ENCODE measurements around the gene ZFAND3. TPM values are rescaled to one million over a fixed set of nuclear protein-coding genes. Genes with fewer than 3 reads are reported as not detected.

Gene ZFAND3
- total RNA-seq, 2 experiments from 2014 or later, result 8.3 to 33.8 TPM

DNA sequence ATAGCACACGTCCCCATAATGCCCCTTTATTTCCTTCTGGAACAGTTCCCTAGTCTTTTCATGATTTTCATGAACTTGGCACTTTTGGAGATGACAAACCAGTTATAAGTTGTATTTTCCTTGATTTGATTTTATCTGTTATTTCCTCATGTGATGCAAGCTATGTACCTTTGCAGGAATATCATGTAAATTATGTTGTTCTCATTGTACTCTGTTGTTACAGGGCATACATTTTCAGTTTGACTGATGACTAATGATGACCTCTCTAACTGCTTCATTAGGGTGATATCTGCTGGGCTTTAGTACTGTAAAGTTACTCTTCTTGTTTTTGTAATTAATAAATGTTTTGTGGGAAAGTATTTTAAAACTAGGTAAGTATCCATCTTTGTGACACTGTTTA lies 147.3 kb downstream of the ZFAND3 start:
- TF ChIP-seq, protein P1, sequence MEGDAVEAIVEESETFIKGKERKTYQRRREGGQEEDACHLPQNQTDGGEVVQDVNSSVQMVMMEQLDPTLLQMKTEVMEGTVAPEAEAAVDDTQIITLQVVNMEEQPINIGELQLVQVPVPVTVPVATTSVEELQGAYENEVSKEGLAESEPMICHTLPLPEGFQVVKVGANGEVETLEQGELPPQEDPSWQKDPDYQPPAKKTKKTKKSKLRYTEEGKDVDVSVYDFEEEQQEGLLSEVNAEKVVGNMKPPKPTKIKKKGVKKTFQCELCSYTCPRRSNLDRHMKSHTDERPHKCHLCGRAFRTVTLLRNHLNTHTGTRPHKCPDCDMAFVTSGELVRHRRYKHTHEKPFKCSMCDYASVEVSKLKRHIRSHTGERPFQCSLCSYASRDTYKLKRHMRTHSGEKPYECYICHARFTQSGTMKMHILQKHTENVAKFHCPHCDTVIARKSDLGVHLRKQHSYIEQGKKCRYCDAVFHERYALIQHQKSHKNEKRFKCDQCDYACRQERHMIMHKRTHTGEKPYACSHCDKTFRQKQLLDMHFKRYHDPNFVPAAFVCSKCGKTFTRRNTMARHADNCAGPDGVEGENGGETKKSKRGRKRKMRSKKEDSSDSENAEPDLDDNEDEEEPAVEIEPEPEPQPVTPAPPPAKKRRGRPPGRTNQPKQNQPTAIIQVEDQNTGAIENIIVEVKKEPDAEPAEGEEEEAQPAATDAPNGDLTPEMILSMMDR (conservative IDR thresholded peaks at IDR 0.05; ENCODE audit: low read length), result no peak
- TF ChIP-seq EZH2phosphoT487 (IDR thresholded peaks at IDR 0.05; ENCODE audit: borderline replicate concordance, low read depth, low read length), result no peak
- Histone ChIP-seq H3K27ac (ENCODE audit: low read depth, low read length, poor library complexity, severe bottlenecking) (no peak overlapping the region), H3K36me3 (ENCODE audit: insufficient read depth, low read length) (no peaks in the 10 kb centered on the region), H3K4me2 (ENCODE audit: low read length) (no peak overlapping the region), H2AFZ (ENCODE audit: low read length) (no peak overlapping the region), H3K4me3 (ENCODE audit: low read depth, low read length, poor library complexity, severe bottlenecking) (no peak overlapping the region), H3K9me2 (ENCODE audit: insufficient read depth, low read length) (no peaks in the 10 kb centered on the region), H3K4me1 (ENCODE audit: insufficient read depth, low read length, poor library complexity, severe bottlenecking) (no peaks in the 10 kb centered on the region), H3K79me2 (ENCODE audit: insufficient read depth, low read depth, low read length) (no peaks in the 10 kb centered on the region; the same call in 1 of the 2 replicates), H4K20me1 (ENCODE audit: insufficient read depth, low read length) (no peaks in the 10 kb centered on the region), H3K9me3 (ENCODE audit: low read length) (no peaks in the 10 kb centered on the region)
- no TSS peak for BruUV-seq (replicated peaks)
- CTCF ChIA-PET (ENCODE audit: unreplicated experiment), result no interaction called here
- POLR2A ChIA-PET, result no interaction called here
- no peak for DNase-seq (ENCODE audit: low spot score)
- intact Hi-C loops (cut with micrococcal nuclease; ENCODE audit: unreplicated experiment), result no loop called here

DNA sequence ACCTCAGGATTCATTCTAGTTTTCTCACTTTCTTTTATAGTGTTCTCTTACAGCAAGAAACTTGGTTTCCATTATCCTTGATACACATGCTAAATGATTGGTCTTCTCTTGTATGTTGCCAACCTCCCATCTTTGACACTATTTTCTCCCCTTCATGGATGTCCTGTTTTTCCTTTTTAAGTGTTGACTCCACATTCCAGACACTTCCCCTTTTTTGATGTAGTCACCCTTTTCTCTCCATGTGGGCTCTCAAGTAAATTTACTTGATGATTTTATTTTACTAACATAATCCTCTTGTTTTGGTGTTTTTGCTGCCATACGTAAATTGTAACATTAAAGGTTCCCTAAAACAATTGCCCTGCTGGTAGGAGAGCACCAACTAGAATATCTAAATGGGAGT lies 148.1 kb downstream of the ZFAND3 start:
- Histone ChIP-seq H3K4me2 (ENCODE audit: low read length) (no peak overlapping the region), H3K27ac (ENCODE audit: low read depth, low read length, poor library complexity, severe bottlenecking) (no peak overlapping the region), H3K36me3 (ENCODE audit: insufficient read depth, low read length) (no peaks in the 10 kb centered on the region), H2AFZ (ENCODE audit: low read length) (no peak overlapping the region), H3K4me1 (ENCODE audit: insufficient read depth, low read length, poor library complexity, severe bottlenecking) (no peaks in the 10 kb centered on the region), H3K79me2 (ENCODE audit: insufficient read depth, low read depth, low read length) (no peaks in the 10 kb centered on the region; the same call in 1 of the 2 replicates), H4K20me1 (ENCODE audit: insufficient read depth, low read length) (no peaks in the 10 kb centered on the region), H3K9me2 (ENCODE audit: insufficient read depth, low read length) (no peaks in the 10 kb centered on the region), H3K9me3 (ENCODE audit: low read length) (no peaks in the 10 kb centered on the region), H3K4me3 (ENCODE audit: low read depth, low read length, poor library complexity, severe bottlenecking) (no peak overlapping the region)
- BruUV-seq (replicated peaks), result no TSS peak
- intact Hi-C loops (cut with micrococcal nuclease; ENCODE audit: unreplicated experiment), result no loop called here
- ChIA-PET CTCF (ENCODE audit: unreplicated experiment) (no interaction called here), POLR2A (no interaction called here)
- no peak for DNase-seq (ENCODE audit: low spot score)
- TF ChIP-seq EZH2phosphoT487 (IDR thresholded peaks at IDR 0.05; ENCODE audit: borderline replicate concordance, low read depth, low read length), result no peak
- TF ChIP-seq, protein P1 (conservative IDR thresholded peaks at IDR 0.05; ENCODE audit: low read length), result no peak

DNA sequence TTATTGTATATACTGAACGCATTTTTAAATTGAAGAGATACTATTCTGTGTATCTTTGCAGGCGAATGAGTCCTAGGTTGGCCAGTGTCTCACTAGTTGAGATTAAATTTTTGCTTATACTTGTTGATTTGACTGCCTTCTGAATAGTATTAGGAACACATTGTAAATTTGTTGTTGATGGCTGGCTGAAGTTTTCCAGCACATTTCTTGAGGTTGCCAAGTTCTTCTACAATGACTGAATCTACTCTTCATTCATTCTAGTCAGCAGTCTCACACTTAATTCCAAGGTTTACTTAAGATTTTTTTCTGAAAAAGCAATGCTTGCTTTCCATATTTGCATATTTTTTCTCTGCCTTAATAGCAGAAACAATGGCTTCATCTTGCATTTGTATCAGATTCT lies 151.7 kb downstream of the ZFAND3 start:
- H3K36me3 ChIP-seq (ENCODE audit: insufficient read depth, low read length), result no peaks in the 10 kb centered on the region
- no peak overlapping the region for H3K4me2 ChIP-seq (ENCODE audit: low read length)
- POLR2A ChIA-PET, result no interaction called here
- no peaks in the 10 kb centered on the region; the same call in 1 of the 2 replicates for H3K79me2 ChIP-seq (ENCODE audit: insufficient read depth, low read depth, low read length)
- intact Hi-C loops (cut with micrococcal nuclease; ENCODE audit: unreplicated experiment), result no loop called here
- DNase-seq (ENCODE audit: low spot score), result no peak
- no TSS peak for BruUV-seq (replicated peaks)
- no peaks in the 10 kb centered on the region for H4K20me1 ChIP-seq (ENCODE audit: insufficient read depth, low read length)
- no peak overlapping the region for H2AFZ ChIP-seq (ENCODE audit: low read length)
- TF ChIP-seq, protein P1 (conservative IDR thresholded peaks at IDR 0.05; ENCODE audit: low read length), result no peak
- no peak for TF ChIP-seq EZH2phosphoT487 (IDR thresholded peaks at IDR 0.05; ENCODE audit: borderline replicate concordance, low read depth, low read length)
- no peak overlapping the region for H3K27ac ChIP-seq (ENCODE audit: low read depth, low read length, poor library complexity, severe bottlenecking)
- H3K9me2 ChIP-seq (ENCODE audit: insufficient read depth, low read length), result no peaks in the 10 kb centered on the region
- no peaks in the 10 kb centered on the region for H3K4me1 ChIP-seq (ENCODE audit: insufficient read depth, low read length, poor library complexity, severe bottlenecking)
- CTCF ChIA-PET (ENCODE audit: unreplicated experiment), result no interaction called here
- peaks cover 16% of the 10 kb centered on the region; the same call in 1 of the 2 replicates for H3K9me3 ChIP-seq (ENCODE audit: low read length)
- H3K4me3 ChIP-seq (ENCODE audit: low read depth, low read length, poor library complexity, severe bottlenecking), result no peak overlapping the region

Measured in OCI-LY7 (cell line).